ENCODE data around the gene PGBD1.

DNA sequence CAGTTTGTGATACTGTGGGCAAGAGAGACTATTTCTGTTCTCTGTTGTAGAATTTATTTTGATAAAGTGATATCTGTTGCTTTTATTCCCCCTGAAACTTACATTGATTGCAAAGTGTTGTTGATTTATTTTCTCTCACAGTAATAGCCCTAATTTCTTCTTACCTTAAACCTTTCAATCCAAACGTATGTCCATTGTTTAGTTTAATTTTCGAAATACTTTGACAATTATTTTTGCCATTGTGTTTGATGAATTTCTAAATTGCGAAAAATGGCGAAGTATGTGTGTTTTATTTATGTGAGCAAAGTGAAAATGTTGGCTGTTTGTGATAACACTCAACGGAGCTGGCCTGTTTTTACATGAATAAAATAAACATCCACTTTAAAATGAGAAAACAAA lies 14.8 kb upstream of the PGBD1 start:
- TF ChIP-seq POLR2AphosphoS5 (IDR thresholded peaks at IDR 0.05) (no peak), CTCF (IDR thresholded peaks at IDR 0.05) (no peak)

Data from transverse colon (tissue), 4 donors.